Measurements from ENCODE around the gene GBF1. TPM values are rescaled to one million over a fixed set of nuclear protein-coding genes. Genes with fewer than 3 reads are reported as not detected.

GBF1 gene
- total and polyA plus RNA-seq, 2 of the 13 experiments (the other 11 are each of a cell fraction or from before 2014, with no cell fraction given): 17.1 to 21.9 TPM

DNA sequence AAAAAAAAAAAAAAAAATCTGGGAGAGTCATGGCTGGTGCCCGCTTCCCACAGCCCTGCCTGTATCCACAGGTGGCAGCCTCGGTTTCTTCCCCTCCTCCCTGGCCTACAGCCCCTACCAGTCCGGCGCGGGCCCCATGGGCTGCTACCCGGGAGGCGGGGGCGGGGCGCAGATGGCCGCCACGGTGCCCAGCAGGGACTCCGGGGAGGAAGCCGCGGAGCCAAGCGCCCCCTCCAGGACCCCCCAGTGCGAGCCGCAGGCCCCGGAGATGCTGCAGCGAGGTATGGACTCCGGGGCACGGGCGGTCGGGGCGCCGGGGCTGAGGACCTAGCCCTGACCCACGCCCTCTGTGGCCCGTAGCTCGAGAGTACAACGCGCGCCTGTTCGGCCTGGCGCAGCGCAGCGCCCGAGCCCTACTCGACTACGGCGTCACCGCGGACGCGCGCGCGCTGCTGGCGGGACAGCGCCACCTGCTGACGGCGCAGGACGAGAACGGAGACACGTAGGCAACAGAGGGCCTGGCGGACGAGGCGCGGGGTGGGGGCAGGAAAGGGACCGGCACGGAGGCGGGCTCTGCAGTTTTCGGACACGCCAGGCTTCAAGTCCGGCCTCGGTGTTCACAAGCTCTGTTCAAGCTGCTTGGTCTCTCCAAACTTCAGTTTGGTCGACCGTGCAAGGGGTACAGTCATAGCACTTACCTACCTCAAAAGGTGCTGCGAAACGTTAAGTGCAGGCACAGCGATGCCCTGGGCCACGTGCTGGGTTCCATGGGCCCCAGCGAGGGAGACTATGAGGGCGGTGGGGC lies 154.1 kb downstream of the GBF1 start (continued):
- TF ChIP-seq, protein P1, sequence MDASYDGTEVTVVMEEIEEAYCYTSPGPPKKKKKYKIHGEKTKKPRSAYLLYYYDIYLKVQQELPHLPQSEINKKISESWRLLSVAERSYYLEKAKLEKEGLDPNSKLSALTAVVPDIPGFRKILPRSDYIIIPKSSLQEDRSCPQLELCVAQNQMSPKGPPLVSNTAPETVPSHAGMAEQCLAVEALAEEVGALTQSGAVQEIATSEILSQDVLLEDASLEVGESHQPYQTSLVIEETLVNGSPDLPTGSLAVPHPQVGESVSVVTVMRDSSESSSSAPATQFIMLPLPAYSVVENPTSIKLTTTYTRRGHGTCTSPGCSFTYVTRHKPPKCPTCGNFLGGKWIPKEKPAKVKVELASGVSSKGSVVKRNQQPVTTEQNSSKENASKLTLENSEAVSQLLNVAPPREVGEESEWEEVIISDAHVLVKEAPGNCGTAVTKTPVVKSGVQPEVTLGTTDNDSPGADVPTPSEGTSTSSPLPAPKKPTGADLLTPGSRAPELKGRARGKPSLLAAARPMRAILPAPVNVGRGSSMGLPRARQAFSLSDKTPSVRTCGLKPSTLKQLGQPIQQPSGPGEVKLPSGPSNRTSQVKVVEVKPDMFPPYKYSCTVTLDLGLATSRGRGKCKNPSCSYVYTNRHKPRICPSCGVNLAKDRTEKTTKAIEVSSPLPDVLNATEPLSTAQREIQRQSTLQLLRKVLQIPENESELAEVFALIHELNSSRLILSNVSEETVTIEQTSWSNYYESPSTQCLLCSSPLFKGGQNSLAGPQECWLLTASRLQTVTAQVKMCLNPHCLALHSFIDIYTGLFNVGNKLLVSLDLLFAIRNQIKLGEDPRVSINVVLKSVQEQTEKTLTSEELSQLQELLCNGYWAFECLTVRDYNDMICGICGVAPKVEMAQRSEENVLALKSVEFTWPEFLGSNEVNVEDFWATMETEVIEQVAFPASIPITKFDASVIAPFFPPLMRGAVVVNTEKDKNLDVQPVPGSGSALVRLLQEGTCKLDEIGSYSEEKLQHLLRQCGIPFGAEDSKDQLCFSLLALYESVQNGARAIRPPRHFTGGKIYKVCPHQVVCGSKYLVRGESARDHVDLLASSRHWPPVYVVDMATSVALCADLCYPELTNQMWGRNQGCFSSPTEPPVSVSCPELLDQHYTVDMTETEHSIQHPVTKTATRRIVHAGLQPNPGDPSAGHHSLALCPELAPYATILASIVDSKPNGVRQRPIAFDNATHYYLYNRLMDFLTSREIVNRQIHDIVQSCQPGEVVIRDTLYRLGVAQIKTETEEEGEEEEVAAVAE (CRISPR knock-in tag; IDR thresholded peaks at IDR 0.05; ENCODE audit: borderline replicate concordance): peak; percentile 43; the same call in 1 of the 2 replicates
- TF ChIP-seq ZNF335 (CRISPR knock-in tag; IDR thresholded peaks at IDR 0.05): no peak
- no peak; a peak in 1 of 4 replicates for TF ChIP-seq MAFK (conservative IDR thresholded peaks at IDR 0.05 in 1 of 2, IDR thresholded peaks at IDR 0.05 in 1 of 2; ENCODE audit: low read length in 2 of 2)
- TF ChIP-seq, protein P2, sequence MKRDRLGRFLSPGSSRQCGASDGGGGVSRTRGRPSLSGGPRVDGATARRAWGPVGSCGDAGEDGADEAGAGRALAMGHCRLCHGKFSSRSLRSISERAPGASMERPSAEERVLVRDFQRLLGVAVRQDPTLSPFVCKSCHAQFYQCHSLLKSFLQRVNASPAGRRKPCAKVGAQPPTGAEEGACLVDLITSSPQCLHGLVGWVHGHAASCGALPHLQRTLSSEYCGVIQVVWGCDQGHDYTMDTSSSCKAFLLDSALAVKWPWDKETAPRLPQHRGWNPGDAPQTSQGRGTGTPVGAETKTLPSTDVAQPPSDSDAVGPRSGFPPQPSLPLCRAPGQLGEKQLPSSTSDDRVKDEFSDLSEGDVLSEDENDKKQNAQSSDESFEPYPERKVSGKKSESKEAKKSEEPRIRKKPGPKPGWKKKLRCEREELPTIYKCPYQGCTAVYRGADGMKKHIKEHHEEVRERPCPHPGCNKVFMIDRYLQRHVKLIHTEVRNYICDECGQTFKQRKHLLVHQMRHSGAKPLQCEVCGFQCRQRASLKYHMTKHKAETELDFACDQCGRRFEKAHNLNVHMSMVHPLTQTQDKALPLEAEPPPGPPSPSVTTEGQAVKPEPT (CRISPR knock-in tag; IDR thresholded peaks at IDR 0.05; ENCODE audit: low read depth): 0 out of 2 replicates have a peak, but pooled peaks have one; percentile 18
- TF ChIP-seq ZSCAN20 (CRISPR knock-in tag; IDR thresholded peaks at IDR 0.05; ENCODE audit: borderline replicate concordance): no peak
- peak; percentile 59; the same call in 1 of the 2 replicates for TF ChIP-seq ZBTB21 (CRISPR knock-in tag; IDR thresholded peaks at IDR 0.05)
- no peak for TF ChIP-seq ZNF383 (CRISPR knock-in tag; IDR thresholded peaks at IDR 0.05; ENCODE audit: borderline replicate concordance)
- TF ChIP-seq YEATS4 (CRISPR knock-in tag; IDR thresholded peaks at IDR 0.05; ENCODE audit: borderline replicate concordance): peak; percentile 87; the same call in 1 of the 2 replicates
- TF ChIP-seq GLI4 (CRISPR knock-in tag; IDR thresholded peaks at IDR 0.05; ENCODE audit: borderline replicate concordance): 0 out of 2 replicates have a peak, but pooled peaks have one; percentile 58
- TF ChIP-seq HMG20B (CRISPR knock-in tag; conservative IDR thresholded peaks at IDR 0.05): no peak
- TF ChIP-seq XBP1 (CRISPR knock-in tag; IDR thresholded peaks at IDR 0.05): no peak
- TF ChIP-seq CHD2 (IDR thresholded peaks at IDR 0.05; ENCODE audit: low read depth, low read length): no peak; the same call in 1 of the 2 replicates
- peak; percentile 89 for TF ChIP-seq TBX2 (CRISPR knock-in tag; IDR thresholded peaks at IDR 0.05; ENCODE audit: borderline replicate concordance)
- TF ChIP-seq SP140L (CRISPR knock-in tag; IDR thresholded peaks at IDR 0.05; ENCODE audit: borderline replicate concordance): no peak
- TF ChIP-seq KDM3A (CRISPR knock-in tag; IDR thresholded peaks at IDR 0.05; ENCODE audit: low read depth): peak; percentile 98
- TF ChIP-seq ZNF225 (CRISPR knock-in tag; IDR thresholded peaks at IDR 0.05): no peak
- TF ChIP-seq MEF2D (CRISPR knock-in tag; IDR thresholded peaks at IDR 0.05): 0 out of 2 replicates have a peak, but pooled peaks have one; percentile 16
- no peak for TF ChIP-seq ZBTB42 (CRISPR knock-in tag; IDR thresholded peaks at IDR 0.05)
- peak; percentile 93 for TF ChIP-seq IRF2 (CRISPR knock-in tag; IDR thresholded peaks at IDR 0.05)
- no peak for TF ChIP-seq ZNF17 (CRISPR knock-in tag; IDR thresholded peaks at IDR 0.05)
- peak; percentile 75 for TF ChIP-seq POLR2G (IDR thresholded peaks at IDR 0.05; ENCODE audit: low read depth, low read length)
- peak; percentile 52; the same call in 1 of the 2 replicates for TF ChIP-seq PRMT3 (CRISPR knock-in tag; IDR thresholded peaks at IDR 0.05; ENCODE audit: borderline replicate concordance, low read depth)
